Left renal pelvis (tissue), 4 donors: Measurements from ENCODE around the gene RPTOR. TPM values are rescaled to one million over a fixed set of nuclear protein-coding genes. Genes with fewer than 3 reads are reported as not detected.
"Not testable (repeated sequence)": the region's sequence is repeated elsewhere in the genome, so short reads cannot be mapped to it uniquely, and the experiment has no call there.

Experiments
- DNase-seq, 4 donors: peaks; one replicate each; pipeline ENCODE4 v3.0.0-alpha.2; 2013; ENCODE audit warnings: low read depth in 4 of 4, low spot score in 3 of 4
- polyA plus RNA-seq, 4 donors: library from polyadenylated mRNA; unstranded; fragments of 120-200 nt; gene quantifications; one replicate each; pipeline ENCODE4 v1.2.1, GENCODE V29; 2013; ENCODE audit not compliant: insufficient read length in 4 of 4

The RPTOR gene
- polyA plus RNA-seq, 4 donors: 15.1 to 21.2 (median 16.9) TPM

- DNase-seq: no peak
Observed at GRCh38 chr17:80683625-80684104, 139.0 kb downstream of the RPTOR start.

- no peak for DNase-seq
Observed at GRCh38 chr17:80687839-80688238, 143.2 kb downstream of the RPTOR start.

- DNase-seq: no peak
Observed at GRCh38 chr17:80689129-80689619, 144.5 kb downstream of the RPTOR start.

DNA sequence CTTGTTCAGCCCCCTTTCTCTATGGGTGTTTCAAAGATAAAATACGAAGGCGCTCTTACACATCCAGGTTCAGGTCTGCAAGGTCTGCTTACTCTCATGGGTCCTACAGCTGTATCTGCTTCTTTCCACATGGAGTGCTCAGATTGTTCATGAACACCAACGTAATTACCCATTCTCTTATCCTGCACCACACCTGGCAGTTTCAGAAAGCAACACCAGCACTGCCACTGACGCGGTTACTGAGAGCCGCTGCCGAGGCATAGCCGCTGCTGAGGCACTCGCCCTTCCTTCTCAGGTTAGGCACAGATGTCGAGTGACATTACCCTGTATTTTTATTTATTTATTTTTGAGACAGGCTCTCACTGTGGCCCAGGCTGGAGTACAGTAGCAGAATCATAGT is 147.1 kb downstream of the RPTOR start:
- no peak for DNase-seq

GRCh38 chr17:80692931-80693467 is 148.4 kb downstream of the RPTOR start:
- no peak for DNase-seq

DNA sequence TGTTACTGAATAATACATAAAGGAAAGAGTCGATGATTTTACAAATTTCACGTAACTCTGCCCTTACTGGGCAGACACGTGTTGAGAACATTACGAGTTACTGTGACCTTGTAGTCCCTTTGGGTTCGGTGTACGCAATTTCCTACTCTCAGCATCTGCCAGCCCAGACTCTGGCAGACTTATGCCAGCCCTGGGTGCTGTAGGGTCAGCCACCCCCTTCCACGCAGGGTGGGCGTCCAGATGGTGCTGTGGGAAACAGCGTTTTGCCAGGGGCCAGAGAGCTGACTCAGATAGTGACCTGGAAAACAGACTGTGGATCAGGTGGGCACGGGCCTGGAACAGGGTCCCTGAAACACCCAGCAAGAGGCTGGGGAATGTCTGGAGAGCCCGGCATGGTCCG is 148.9 kb downstream of the RPTOR start:
- DNase-seq: no peak

DNA sequence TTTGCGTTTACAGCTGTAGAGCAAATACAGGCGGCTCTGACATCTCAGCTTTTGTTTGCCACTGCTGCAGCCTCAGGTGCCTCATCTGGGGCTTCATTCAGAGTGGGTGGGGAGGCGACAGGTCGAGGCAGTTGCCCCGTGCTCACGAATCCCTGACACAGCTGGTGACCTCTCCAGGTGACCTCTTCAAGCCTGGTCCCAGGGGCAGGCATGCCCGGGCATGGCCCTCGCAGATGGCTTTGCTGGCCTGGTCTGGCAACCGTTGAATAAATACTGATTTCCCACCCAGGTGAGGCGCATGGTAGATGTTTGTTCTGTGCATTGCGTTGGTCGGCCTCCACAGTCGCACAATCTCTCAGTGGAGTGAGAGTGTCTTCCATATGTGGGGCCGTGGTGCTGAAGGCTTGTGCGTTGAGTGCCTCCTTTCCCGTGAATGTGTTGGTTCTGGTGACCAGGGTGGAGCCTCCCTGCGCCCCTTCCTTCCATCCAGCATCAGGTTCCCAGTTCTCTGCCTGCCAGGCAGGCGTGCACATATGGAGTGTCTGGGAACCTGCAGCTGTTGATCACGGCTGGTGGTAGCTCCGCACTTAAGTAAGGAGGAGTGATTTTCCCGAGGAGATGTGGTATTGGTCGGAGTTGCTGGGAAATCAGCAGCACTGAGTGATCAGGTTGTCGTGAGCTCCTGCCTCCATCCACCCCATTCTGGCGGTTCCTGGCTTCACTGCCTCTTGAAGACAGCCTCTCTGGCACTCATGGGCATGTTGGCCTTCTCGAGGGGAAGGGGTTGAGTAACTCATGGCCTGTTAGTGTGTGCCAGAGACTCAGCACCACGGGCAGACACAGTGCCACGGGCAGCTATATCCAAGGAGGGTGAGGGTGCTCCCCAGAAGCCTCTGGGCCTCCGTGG is 149.7 kb downstream of the RPTOR start:
- no peak for DNase-seq

- peak in 1 of 4 donors; percentile 29 for DNase-seq
Observed at GRCh38 chr17:80694992-80695912, 150.6 kb downstream of the RPTOR start.

GRCh38 chr17:80695979-80696378 is 151.3 kb downstream of the RPTOR start:
- DNase-seq: no peak

- no peak for DNase-seq
Observed at GRCh38 chr17:80696456-80696855, 151.8 kb downstream of the RPTOR start.

DNA sequence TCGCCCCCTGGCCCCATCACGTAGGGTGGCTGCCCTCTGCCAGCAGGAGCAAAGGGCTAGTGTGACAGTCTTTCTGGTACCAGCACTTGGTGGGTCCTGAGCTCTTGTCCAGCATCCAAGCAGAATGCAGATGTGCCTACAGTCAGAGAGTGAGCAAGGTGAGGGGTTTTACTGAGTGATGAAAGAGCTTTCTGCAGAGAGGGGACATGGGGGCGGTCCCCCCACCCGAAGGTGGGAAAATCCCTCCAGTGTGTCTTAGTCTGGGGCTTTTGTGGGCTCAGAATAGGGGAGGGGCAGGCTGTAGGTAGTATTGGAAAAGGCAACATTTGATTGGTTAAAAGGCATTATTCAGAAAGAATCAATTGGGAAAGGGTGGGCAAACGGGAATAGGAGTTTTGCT is 152.3 kb downstream of the RPTOR start:
- no peak for DNase-seq

GRCh38 chr17:80698297-80698696 is 153.7 kb downstream of the RPTOR start:
- no peak for DNase-seq

DNA sequence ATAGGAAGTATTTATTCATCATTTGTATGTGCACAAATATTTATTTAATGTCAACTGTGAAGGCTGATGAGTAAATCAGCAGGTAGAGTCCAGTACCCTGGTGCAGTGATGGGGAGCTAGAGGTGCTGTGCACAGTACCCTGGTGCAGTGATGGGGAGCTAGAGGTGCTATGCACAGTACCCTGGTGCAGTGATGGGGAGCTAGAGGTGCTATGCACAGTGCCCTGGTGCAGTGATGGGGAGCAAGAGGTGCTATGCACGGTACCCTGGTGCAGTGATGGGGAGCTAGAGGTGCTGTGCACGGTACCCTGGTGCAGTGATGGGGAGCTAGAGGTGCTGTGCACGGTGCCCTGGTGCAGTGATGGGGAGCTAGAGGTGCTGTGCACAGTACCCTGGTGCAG is 154.6 kb downstream of the RPTOR start:
- DNase-seq: not testable (repeated sequence)

GRCh38 chr17:80701730-80702129 is 157.1 kb downstream of the RPTOR start:
- DNase-seq: no peak

DNA sequence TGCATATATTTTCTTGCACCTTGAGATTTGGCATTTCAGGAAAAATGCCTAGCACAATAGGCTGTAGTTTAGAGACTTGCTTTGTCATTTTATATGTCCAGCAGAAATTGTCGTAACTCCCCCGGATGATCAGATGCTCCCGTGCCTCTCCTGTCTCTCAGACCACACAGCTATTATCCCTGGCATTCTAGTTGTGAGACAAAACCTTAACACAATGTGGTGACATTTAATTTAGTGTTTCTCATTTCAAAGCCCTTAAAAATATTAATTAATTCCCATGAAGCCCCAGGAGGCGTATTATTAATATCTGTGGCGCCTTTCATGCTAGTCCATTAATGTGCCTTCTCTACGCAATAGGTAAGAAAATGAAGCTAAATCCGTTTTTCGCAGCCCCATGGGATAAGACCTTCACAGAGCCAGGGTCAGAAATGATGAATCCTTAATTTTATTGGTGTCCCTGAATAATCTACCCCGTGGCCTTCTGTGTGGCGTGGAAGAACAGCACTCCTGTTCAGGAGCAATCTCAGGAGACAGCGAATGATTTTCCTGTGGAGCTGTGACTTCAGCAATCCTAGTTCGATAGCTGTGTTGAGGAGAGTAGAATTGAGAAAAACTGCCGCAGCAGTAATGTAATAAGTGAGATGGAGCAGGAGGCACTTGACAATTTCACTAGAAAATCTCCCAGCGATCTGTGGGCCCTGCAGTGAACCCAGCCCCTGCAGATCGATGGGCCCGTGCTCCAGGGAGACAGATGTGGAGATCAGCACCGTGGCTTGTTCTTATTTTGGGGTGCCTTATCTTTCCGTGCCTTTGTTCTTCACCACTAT is 157.9 kb downstream of the RPTOR start:
- no peak for DNase-seq

DNA sequence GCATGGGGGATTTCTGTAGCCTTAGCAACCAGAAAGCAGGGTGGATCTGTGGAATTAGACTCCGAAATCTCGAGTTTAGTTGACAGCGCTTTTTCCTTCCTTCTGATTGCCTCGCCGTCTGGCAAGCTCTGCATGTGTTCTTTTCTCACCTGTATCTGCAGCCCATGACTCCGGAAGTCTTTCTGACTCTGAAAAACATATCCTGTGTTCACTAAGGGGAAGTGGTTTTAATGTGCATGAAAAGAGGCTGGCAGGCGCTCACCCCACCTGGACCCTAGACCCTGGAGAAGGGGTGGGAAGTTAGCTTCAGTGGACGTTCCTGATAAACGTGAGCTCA is 158.5 kb downstream of the RPTOR start:
- no peak for DNase-seq

DNA sequence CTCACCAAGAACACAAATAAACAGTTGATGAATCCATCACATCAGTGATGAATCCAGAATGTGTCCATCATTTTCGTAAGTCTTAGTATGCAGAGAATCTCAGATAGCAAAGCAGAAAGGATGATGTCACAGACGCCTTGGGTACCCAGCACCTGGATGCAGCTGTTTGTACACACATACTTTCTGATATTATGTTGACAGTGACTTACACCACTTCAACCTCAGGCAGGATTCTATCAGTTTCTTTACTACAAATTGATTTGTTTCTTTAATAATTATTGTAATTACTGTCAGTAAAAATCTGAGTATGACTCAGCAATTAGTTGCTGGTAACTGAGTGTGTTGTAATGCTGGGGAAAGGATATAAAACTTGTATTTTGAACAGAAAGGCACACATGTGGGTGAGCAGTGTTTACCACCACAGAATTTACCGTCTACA is 159.8 kb downstream of the RPTOR start:
- DNase-seq: no peak

DNA sequence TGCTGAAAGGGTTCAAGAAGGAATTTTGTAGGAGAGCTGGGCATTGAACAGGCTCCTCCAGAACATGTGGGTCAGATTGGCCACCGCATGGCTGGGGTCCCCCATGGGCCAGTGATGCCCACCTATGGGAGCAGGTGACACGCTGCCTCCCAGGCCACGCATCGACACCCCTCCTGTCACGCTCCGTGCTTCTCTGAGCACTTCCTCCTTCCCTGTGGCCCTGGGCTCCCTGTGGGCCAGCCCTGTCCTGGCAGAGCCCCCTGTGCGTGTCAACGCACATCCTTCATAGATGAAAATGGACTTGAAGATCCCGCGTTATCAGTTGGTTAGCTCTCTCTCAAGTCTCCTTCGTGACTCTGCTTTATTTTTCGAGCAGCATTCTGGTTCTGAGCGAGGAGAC is 160.3 kb downstream of the RPTOR start:
- no peak for DNase-seq

DNA sequence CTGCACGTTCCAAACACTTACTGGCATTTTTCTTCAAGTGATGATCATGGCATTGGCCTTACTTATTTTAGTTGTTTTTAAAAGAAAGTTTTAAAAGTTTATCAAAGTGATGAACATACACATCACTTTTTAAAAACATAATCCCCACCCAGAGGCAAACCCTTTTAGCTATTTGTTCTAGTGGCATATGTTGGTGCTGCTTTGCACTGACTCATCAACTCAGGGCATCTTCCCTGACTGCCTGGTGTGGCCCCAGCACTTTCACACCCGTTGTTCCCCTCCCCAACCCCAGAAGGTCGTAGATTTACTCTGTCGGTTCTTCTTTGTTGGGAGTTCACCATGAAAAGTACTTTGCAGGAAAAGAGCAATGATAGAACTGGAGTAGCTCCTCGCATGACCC is 161.3 kb downstream of the RPTOR start:
- no peak for DNase-seq

DNA sequence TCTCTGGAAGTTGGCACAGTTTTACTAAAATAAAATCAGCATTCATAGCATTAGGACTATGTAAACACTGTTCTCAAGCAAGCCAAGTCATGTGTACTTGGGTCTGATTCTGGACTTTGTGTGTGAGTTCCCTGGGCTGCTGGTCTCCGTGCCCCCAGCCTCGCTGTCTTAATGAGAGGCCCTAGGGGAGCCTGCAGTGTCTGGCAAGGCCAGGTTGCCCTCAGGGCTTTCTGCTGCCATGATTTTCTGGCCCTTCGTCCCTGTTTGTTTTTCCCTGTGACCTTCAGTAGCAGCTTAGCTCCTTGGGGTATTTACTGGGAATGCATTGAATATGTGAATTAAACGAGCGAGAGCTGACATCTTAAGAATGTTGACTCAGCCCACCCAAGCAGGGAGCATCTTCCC is 161.8 kb downstream of the RPTOR start:
- DNase-seq: no peak
